Measurements from ENCODE around the gene DCXR. TPM values are rescaled to one million over a fixed set of nuclear protein-coding genes. Genes with fewer than 3 reads are reported as not detected.

The DCXR gene
- total and polyA plus RNA-seq, 2 of the 13 experiments (the other 11 are each of a cell fraction or from before 2014, with no cell fraction given) = 287 to 311 TPM

DNA sequence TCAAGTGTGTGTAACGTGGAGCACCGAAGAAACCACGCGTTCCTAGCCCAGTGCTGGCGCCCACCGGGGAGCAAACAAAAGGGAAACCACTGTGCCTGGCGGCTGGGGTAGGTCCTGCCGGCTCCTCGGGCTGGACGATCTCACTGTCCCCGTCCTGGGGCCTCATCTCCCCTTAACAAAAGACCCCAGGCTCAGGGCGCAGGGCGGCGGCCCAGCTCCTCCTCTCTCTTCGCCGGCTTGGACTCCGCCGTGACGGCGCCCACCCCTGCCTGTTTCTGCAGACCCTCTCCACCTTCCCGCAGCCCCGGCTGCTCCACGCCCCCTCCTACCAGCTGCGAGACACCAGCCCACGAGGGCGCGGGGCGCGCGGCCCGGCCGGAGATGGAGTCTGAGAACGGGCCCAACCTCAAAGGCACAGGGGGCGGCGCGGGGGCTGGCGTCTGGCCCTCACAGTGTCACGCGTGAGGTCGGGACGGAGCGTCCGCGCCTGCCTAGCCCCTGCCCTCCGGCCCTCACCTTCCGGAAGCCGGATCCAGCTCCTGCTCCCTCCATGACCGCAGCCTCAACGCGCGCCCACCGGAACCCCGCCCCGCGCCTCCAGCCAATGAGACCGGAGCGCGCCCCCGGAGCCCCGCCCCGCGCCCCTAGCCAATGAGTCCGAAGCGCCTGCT, 15.1 kb downstream of the DCXR start, which contains the start of gene CENPX (continued):
- TF ChIP-seq, protein P1, sequence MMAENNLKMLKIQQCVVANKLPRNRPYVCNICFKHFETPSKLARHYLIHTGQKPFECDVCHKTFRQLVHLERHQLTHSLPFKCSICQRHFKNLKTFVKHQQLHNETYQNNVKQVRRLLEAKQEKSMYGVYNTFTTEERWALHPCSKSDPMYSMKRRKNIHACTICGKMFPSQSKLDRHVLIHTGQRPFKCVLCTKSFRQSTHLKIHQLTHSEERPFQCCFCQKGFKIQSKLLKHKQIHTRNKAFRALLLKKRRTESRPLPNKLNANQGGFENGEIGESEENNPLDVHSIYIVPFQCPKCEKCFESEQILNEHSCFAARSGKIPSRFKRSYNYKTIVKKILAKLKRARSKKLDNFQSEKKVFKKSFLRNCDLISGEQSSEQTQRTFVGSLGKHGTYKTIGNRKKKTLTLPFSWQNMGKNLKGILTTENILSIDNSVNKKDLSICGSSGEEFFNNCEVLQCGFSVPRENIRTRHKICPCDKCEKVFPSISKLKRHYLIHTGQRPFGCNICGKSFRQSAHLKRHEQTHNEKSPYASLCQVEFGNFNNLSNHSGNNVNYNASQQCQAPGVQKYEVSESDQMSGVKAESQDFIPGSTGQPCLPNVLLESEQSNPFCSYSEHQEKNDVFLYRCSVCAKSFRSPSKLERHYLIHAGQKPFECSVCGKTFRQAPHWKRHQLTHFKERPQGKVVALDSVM (CRISPR knock-in tag; IDR thresholded peaks at IDR 0.05) = no peak
- TF ChIP-seq, protein P2, sequence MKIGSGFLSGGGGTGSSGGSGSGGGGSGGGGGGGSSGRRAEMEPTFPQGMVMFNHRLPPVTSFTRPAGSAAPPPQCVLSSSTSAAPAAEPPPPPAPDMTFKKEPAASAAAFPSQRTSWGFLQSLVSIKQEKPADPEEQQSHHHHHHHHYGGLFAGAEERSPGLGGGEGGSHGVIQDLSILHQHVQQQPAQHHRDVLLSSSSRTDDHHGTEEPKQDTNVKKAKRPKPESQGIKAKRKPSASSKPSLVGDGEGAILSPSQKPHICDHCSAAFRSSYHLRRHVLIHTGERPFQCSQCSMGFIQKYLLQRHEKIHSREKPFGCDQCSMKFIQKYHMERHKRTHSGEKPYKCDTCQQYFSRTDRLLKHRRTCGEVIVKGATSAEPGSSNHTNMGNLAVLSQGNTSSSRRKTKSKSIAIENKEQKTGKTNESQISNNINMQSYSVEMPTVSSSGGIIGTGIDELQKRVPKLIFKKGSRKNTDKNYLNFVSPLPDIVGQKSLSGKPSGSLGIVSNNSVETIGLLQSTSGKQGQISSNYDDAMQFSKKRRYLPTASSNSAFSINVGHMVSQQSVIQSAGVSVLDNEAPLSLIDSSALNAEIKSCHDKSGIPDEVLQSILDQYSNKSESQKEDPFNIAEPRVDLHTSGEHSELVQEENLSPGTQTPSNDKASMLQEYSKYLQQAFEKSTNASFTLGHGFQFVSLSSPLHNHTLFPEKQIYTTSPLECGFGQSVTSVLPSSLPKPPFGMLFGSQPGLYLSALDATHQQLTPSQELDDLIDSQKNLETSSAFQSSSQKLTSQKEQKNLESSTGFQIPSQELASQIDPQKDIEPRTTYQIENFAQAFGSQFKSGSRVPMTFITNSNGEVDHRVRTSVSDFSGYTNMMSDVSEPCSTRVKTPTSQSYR (CRISPR knock-in tag; IDR thresholded peaks at IDR 0.05; ENCODE audit: borderline replicate concordance) = no peak
- TF ChIP-seq ZNF496 (CRISPR knock-in tag; IDR thresholded peaks at IDR 0.05; ENCODE audit: insufficient replicate concordance) (no peak), SIX4 (CRISPR knock-in tag; IDR thresholded peaks at IDR 0.05) (no peak), AGO2 (optimal IDR thresholded peaks at IDR 0.05; ENCODE audit: low read depth, low read length) (peak; percentile 100), HNRNPH1 (optimal IDR thresholded peaks at IDR 0.05; ENCODE audit: low read depth, low read length) (no peak), PHF8 (CRISPR knock-in tag; IDR thresholded peaks at IDR 0.05) (peak; percentile 73), ZNF776 (CRISPR knock-in tag; IDR thresholded peaks at IDR 0.05) (peak; percentile 70; the same call in 1 of the 2 replicates), IRF2 (CRISPR knock-in tag; IDR thresholded peaks at IDR 0.05) (peak; percentile 6), ZNF441 (CRISPR knock-in tag; IDR thresholded peaks at IDR 0.05; ENCODE audit: borderline replicate concordance) (peak; percentile 30; the same call in 1 of the 2 replicates)
- TF ChIP-seq, protein P3, sequence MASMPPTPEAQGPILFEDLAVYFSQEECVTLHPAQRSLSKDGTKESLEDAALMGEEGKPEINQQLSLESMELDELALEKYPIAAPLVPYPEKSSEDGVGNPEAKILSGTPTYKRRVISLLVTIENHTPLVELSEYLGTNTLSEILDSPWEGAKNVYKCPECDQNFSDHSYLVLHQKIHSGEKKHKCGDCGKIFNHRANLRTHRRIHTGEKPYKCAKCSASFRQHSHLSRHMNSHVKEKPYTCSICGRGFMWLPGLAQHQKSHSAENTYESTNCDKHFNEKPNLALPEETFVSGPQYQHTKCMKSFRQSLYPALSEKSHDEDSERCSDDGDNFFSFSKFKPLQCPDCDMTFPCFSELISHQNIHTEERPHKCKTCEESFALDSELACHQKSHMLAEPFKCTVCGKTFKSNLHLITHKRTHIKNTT (CRISPR knock-in tag; IDR thresholded peaks at IDR 0.05) = no peak
- TF ChIP-seq, protein P4, sequence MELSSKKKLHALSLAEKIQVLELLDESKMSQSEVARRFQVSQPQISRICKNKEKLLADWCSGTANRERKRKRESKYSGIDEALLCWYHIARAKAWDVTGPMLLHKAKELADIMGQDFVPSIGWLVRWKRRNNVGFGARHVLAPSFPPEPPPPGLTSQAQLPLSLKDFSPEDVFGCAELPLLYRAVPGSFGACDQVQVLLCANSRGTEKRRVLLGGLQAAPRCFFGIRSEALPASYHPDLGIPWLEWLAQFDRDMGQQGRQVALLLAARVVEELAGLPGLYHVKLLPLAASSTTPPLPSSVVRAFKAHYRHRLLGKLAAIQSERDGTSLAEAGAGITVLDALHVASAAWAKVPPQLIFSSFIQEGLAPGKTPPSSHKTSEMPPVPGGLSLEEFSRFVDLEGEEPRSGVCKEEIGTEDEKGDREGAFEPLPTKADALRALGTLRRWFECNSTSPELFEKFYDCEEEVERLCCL (CRISPR knock-in tag; IDR thresholded peaks at IDR 0.05; ENCODE audit: borderline replicate concordance) = no peak
- TF ChIP-seq, protein P5, sequence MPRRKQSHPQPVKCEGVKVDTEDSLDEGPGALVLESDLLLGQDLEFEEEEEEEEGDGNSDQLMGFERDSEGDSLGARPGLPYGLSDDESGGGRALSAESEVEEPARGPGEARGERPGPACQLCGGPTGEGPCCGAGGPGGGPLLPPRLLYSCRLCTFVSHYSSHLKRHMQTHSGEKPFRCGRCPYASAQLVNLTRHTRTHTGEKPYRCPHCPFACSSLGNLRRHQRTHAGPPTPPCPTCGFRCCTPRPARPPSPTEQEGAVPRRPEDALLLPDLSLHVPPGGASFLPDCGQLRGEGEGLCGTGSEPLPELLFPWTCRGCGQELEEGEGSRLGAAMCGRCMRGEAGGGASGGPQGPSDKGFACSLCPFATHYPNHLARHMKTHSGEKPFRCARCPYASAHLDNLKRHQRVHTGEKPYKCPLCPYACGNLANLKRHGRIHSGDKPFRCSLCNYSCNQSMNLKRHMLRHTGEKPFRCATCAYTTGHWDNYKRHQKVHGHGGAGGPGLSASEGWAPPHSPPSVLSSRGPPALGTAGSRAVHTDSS (CRISPR knock-in tag; conservative IDR thresholded peaks at IDR 0.05) = no peak
